Measurements from ENCODE around the gene GMDS. TPM values are rescaled to one million over a fixed set of nuclear protein-coding genes. Genes with fewer than 3 reads are reported as not detected.
A peak's percentile ranks its signal among the peaks of the same experiment; 100 is the strongest.

The GMDS gene
- total RNA-seq, 1 donor from 2014 or later = 32.9 TPM

DNA sequence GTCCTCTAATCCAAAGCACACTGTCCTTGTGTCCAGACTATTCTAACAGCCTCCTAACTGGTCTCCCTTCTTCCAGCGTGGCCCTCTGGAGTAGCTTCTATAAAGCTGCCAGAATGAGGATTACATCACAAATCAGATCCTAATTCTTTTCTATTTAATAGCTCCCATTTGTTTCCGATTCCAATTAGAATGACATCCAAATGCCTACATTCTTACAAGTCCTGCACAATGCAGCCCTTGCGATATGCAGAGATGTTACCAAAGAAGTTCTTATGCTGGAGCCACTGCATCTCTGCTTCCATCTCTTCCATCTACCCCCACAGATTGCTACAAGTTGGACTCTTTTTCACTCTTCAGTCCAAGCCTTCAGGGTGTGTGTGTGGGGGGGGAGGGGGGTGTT, 40.0 kb downstream of the GMDS start:
- no peak for DNase-seq (ENCODE audit: low read depth)

DNA sequence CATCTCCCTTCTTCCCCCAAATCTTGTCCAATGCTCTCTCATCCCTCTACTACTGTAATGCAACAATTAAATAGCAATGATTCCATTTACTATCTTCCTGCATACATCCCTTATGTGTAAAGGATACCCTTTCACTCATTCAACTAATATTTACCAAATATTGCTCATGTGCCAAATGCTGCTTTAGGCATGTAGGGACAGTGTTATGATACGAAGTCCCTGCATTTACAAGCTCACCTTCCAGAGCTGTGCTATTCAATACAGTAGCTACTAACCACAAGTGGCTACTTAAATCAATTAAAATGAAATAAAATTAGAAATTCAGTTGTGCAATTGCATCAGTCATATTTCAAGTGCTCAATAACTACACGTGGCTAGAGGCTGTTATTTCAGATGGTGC, 41.1 kb downstream of the GMDS start:
- DNase-seq (ENCODE audit: low read depth) = no peak

DNA sequence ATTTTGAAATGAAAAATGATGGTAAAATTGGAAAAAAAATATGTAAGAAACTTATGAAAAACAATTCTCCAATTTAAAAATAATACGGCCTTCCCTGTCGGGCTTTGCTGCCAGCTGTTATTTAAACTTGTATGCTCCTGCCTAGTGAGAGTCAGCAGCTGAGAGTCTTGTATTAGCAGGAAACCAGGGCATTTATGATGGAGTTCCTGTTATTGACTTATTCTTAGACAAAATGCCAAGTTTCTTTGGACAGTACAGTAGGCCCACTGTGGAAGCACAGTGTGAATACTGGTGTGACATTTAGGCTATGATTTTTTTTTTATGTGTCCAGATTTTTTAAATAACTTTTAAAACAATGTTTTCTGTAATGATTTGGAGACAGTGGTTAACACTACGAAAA, 42.1 kb downstream of the GMDS start:
- DNase-seq (ENCODE audit: low read depth) = no peak

DNA sequence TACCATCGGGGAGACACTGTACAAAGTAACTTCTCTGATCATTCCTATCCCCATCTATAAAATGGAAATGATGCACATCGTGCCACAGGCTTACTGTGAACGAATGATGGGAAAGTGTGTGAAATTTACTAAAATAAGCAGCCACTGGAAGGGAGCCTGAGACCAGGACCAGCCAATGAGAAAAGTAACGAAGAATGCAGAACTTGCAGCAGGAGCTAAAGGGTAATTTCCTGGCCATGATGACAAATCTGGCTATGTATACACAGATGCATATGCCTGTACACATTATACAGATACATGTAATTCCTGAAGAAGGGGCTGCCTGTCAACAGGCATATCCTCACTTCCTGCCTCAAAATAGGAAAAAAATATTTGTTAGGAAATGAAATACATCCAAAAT, 47.4 kb downstream of the GMDS start:
- no peak for DNase-seq (ENCODE audit: low read depth)

DNA sequence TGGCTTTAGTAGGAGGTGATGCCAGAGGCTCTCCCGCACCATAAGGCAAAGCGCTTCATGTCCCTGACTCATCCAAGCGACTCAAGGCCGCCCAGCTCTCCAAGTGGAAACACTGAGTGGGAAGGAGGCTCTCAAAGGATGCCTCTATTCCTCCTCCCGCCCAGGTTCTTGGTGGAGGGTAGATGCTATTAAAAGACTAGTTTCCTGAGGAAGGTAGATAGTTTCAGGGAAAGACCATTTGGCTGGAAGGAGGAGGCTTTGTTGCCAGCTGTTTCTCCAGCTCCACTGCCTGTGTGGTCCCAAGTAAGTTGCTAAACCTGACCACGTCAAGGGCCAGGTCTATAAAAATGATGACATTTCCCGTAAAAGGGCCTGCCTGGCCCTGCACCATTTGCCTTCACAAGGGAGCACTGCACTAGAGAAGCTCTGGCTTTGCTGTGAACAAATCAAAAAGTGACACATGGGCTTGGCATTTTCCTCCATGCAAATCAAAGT, 48.2 kb downstream of the GMDS start:
- DNase-seq (ENCODE audit: low read depth) = no peak

DNA sequence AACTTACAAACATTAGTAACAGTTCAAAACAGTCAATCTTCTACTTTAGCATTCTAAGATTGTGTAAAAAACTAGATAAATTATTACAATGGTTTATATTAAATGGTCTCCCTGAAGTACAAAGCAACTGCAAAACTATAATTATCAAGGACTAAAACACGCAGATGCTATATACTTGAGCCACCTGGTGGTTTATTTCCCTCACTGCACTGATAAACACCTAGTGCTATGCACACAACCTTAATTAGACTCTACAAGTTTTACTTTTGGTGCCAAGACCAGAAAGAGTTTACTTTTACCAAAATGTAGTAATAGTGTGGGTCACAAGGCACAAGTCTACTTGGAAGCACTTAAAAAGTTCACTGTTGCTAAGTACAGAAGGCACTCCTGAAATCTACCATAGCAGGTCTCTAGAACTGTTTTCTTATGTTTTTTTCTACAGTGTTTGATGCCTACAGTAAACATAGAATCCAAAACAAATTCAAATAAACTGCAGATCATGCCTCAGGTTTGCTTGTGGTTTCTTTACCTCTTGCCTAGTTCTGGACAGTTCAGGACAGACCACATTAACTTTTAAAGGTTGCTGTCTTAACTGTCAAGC, 49.2 kb downstream of the GMDS start:
- peak; percentile 69 for DNase-seq (ENCODE audit: low read depth)

DNA sequence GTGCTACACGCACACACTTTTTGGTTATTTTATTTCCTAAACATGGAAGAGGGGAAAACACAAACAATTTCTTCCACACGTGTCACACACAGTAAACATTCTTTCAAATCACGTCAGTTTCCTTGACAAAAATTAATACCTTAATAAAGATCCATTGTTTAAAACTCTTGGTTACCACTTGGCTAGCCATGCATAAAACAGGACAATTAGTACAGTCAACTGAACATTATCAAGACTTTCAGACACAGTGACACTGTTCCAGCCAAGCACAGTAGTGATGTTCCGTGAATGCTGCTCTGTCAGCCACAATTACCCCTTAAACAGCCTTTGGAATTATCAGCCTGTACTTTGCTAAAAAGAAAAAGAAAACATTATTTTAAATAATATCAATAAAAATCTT, 50.8 kb downstream of the GMDS start:
- peak; percentile 39 for DNase-seq (ENCODE audit: low read depth)

DNA sequence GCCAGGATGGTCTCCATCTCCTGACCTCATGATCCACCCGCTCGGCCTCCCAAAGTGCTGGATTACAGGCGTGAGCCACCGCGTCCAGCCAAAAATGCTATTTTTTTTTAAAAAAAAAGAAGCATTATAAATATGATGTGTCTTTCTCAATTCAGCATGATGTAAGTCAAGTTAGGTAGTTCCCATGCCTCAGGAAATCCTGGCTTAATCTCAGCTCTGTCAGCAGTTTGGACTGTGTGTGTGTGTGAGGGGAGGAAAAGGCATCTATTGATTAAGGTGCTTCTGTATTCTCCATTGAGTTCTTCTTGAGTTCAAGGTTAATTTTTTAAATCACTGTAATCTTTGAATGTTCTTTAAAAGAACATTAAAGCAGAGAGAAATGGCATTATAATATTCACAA, 51.5 kb downstream of the GMDS start:
- no peak for DNase-seq (ENCODE audit: low read depth)

DNA sequence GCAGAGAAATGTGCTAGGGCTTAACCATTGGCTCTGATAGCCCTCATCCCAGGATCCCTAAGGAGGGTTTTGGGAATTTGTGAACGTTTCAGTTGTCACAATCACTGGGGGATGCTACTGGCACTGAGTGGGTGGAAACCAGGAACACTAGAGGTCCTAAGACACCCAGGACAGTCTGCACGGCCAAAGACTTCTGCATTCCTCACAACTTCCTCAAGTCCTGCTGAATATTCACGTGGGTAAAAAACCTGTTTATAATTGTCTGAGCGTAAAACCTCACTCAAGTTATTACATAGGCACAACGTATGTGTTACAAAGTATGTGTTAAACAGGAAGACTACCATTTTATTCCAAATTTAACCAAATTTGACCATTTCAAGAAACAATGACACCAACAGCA, 52.4 kb downstream of the GMDS start:
- DNase-seq (ENCODE audit: low read depth) = no peak

DNA sequence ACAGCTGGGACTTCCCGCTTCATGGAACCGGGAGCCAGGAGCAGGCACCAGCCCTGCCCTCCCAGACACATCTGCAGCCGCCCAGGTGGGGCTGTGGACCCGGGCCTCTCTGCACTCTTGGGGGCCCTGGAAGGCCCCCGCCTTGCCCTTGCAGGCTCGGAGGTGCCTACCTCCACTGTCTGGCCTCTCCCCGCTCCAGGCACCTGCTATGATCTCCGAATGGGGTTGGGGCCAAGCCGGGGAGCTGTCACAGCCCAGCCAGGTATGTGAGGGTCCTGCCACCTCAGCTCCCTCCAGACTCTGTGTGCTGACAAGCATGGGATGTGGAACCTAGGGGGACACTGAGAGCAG, 54.0 kb downstream of the GMDS start:
- no peak for DNase-seq (ENCODE audit: low read depth)

DNA sequence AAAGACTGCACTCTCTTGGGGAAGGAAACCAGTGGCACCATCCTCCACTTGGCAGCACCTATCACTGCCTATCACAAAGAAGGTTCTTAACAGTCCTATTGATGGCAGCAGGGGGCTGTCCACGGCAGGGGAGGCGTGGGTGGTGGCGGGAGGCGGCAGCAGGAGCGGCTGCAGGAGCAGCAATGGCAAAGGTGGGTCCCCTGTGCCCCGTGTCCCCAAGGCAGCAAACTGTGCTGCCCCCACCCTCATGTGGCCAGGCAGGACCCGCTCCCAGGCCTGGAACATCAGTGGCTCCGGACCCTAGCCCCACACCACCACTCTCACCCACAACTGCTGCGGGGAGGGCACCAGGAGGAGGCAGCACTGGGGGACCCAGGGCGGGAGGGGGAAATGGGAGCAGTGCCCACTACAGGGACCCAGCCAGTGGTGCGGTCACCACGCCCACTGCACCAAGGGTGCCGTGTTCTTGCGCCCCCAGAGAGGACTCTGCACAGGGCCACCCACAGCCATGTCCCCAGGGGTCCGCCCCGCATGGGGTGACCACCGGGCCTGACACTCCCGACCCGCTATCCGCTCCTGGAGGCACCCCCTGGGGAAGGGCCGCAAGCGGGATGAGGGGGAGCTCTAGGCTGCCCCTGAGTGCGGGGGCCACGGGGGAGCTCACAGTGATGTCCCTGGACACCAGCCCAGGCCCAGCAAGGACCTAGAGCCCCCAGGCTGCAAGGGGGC, 54.6 kb downstream of the GMDS start:
- no peak for DNase-seq (ENCODE audit: low read depth)

DNA sequence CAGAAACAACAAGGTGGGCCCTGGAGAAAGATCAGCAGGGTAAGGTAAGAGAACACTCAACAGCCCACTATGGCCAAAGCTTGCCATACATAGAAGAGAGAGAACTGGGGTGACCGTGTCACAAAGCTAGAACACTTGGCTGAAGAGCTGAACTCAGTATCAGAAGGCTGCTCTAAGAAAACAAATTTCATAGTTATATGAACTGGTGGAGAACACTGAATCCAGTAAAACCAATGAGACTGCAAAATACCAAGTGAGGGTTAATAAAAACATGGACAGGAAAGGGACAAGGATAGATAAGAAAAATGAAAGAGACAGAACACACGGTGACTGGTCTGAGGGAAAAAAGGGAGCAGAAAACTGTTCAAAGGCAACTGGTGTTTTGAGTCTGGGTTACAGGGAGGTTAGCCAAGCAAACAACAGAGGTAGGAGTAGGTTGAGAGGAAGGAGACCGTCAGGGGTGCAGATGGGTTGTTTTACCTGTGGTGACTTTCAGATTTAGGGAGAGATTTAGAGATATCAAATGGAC, 56.5 kb downstream of the GMDS start:
- DNase-seq (ENCODE audit: low read depth) = no peak

DNA sequence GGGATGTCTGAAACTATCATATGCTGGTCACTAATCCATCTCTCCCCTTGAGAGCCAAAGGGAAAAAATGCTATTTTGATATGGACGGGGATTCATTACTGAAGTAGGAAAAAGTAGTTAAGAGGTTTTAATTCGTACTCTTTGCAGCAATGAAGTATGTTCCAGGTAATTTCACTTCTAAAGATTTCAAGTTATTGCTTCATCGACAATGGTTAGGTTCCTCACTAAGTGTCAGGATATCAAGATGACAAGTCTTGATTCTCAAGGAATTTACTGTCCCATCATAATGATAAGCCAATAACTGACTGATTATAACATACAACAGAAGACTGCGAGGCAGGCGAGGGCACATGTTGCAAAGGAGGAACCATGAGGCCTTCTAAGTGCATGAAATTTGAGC, 57.0 kb downstream of the GMDS start:
- DNase-seq (ENCODE audit: low read depth) = no peak

DNA sequence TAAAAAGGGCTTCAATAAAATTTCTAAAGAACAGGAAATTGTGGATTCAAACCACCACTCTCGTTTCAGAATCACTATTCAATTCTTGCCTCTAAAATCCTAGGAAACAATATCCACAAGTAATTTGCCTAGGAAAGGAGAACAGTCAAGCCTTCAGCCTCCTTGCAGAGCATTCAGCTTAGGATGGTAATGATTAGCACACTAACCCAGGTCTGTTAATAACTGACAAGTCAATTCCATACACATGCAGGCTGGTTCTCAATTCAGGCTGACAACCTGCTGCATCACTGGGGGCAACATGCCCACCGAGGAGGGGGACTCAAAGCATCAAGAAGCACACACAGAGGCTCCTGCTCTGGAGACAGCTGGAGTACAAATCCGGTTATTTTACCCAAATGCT, 57.6 kb downstream of the GMDS start:
- DNase-seq (ENCODE audit: low read depth) = peak; percentile 85

DNA sequence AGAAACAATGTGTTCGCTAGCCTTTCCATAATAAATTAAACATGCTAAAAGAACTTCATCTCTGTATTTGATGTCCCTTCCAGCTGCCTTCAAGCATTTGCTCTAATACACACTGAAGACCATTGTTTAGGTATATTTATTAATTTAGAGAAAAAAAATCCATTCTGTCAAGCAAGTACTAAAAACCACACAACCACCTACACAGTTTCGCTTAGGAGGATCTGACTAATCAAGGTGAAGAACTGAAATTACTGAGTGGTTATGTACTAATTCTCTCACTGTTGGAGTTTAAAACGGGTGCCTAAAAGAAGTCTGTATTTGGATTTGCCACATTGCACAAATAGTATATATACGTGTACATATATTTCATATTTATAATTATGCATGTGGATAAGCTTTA, 58.9 kb downstream of the GMDS start:
- peak; percentile 52 for DNase-seq (ENCODE audit: low read depth)

DNA sequence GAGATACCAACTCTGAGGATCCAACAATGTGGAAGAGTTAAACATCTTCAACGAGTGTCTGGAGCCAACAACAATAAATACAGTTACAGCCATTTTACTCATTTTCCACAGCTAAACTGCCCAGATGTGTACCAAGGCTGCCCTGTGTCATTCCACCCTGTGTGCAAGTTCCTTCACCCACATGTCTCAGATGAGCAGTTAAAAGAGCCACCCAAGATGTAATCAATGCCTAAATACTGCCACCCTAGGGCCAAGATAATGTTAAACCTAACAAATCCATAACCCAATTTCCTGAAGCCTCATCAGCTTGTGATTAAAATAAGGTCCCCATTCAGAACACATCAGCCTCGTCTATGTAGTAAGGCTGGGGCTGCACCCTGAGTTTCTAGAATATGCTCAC, 59.9 kb downstream of the GMDS start:
- no peak for DNase-seq (ENCODE audit: low read depth)

DNA sequence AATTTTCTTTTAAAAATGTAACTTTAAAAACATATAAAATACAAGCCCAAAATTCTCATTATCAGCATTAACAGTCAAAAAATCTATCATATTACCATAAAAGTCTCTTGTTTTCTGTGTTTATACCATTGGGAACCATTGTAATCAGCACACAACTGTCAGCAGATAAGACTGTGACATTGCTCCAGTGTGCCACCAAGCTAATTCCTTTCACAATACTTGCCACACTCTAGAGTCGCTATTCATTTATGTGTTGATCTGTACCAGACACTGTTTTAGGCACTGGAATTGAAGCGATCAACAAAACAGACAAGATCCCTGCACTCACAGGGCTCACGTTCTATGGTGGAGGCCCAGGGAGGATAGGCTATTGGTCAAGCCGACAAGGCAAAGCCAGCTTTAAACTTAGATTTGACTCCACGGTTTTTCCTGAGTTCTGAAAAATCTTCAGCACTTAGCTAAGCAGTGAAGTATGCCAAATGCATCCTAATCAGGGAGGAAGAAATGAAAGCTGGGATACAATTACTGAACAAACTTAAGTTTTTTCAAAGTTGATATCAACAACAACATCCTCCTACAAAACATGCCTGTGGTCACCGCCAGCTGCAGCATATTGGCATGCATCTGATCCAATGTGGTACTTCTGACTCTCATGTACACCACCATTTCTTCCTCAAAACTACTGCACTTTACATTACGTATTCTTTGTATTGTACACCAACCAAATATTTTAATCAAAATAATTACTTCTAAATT, 60.5 kb downstream of the GMDS start:
- no peak for DNase-seq (ENCODE audit: low read depth)

DNA sequence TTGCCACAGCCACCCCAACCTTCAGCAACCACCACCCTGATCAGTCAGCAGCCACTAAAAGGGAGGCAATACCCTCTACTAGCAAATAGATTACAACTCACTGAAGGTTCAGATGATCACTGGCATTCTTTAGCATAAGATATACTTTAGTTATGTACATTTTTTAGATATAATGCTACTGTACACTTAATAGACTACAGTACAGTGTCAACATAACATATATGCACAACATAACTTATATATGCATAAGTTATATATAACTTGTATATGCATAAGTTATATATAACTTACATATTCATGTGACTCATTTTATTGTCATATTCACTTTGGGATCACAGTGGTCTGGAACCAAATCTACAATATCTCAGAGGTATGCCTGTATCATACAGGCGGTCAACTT, 61.7 kb downstream of the GMDS start:
- DNase-seq (ENCODE audit: low read depth) = no peak

DNA sequence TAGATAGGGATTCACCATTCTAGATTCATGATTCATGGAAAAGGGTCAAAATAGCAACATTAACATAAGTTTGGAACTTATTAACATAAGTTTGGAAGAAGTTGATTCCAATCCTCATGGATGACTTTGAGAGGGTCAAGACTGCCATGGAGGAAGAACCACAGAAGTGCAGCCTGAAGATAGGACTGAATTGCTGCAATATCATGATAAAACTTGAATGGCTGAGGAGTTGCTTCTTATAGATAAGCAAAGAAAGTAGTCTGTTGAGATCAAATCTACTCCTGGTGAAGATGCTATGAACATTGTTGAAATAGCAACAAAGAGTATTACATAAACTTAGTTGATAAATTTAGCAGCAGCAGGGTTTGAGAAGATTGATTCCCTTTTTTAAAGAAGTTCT, 62.2 kb downstream of the GMDS start:
- DNase-seq (ENCODE audit: low read depth) = no peak

DNA sequence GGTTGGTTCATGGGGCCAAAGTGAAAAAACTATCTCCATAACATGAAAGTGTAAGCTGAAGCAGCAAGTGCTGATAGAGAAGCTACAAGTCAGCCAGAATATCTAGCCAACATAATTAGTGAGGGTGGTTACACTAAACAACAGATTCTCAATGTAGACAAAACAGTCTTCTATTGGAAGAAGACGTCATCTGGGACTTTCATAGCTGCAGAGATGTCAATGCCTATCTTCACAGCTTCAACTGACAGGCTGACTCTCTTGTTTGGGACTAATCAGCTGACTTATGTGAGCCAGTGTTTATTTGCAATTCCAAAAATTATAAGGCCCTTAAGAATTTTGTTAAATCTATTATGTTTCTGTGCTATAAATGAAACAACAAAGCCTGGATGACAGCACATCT, 63.2 kb downstream of the GMDS start:
- DNase-seq (ENCODE audit: low read depth) = no peak

DNA sequence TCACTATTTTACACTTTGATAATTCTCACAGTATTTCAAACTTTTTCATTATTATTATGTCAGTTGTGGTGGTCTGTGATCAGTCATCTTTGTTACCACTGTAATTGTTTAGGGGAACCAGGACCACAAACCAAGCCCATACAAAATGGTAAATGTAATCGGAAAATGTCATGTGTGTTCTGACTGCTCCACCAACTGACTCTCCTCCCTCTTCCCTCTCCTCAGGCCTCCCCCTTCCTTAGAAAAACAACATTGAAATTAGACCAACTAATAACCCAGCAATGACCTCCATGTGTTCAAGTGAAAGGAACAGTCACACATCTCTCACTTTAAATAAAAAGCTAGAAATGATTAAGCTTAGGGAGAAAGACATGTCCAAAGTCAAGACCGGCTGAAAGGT, 63.8 kb downstream of the GMDS start:
- DNase-seq (ENCODE audit: low read depth) = peak; percentile 84

DNA sequence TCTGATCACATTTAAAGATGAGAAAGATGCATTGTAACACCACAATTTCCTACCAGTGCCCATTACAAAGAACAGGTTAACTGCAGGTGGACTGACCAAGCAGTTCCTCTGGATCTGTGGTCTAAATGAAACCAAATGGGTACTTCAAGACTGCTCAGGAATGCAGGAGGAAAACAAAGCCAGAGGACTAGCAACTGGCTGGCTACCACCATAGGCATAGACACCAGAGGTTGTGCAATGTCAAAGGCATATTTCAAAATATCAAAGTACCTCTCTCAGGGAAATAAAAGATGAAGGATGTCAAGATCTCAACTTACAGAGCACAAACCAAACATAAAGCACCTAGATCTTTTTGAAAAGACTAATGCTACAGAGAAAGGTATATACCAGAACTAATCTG, 65.5 kb downstream of the GMDS start:
- peak; percentile 81 for DNase-seq (ENCODE audit: low read depth)

DNA sequence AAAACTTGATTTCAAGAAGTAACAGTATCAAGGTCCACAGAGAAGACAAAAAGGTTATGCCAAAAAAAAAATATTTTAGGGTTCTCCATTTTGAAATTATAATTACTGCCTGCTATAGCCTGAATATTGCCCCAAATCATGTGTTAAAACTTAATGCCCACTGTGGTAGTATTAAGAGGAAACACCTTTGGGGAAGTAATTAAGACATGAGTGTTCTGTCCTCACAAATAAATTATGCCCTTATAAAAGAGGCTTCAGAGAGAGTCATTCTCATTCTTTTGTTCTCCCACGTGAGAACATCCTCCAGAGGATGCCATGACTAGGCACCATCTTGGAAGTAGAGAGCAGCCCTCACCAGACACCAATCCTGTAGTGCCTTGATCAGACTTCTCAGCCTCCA, 66.2 kb downstream of the GMDS start:
- no peak for DNase-seq (ENCODE audit: low read depth)

Data from renal cortical epithelial cell (primary cell).